HG03457 (cell line): ENCODE measurements around the gene SMIM35.

Experiments
- ATAC-seq: cut with Tn5 transposase; IDR thresholded peaks from one replicate; pipeline ENCODE4 v1.9.1; 2021; ENCODE audit warnings: moderate number of reproducible peaks; ENCODE audit not compliant: unreplicated experiment

The SMIM35 gene

DNA sequence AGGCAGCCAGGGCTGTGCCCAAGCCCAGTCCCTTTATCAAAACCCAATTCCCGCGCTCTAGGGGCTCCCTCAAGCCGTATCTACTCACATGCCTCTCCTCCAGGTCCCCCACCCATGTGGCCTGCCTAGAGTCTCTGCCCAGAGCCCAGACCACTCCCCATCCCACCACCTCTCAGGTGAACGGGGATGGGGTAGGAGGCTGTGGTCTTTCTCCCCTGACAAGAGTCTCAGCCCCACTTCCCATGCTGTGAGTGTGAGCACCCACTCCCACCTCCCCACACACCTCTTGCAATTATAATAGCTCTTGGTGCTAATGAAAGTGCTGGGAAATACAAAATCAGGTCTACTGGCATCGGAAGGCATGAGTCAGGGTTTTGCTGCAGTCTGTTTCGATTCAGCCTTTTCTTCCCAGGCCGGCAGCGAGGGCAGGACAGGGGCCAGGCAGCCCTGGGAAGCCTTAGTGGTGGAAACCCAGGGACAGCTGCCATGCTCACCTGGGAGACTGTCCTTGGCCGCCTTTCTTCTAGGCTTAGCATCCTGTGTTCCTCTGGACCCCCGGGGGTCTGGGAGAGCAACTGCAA lies 26.6 kb downstream of the SMIM35 start:
- no peak for ATAC-seq

DNA sequence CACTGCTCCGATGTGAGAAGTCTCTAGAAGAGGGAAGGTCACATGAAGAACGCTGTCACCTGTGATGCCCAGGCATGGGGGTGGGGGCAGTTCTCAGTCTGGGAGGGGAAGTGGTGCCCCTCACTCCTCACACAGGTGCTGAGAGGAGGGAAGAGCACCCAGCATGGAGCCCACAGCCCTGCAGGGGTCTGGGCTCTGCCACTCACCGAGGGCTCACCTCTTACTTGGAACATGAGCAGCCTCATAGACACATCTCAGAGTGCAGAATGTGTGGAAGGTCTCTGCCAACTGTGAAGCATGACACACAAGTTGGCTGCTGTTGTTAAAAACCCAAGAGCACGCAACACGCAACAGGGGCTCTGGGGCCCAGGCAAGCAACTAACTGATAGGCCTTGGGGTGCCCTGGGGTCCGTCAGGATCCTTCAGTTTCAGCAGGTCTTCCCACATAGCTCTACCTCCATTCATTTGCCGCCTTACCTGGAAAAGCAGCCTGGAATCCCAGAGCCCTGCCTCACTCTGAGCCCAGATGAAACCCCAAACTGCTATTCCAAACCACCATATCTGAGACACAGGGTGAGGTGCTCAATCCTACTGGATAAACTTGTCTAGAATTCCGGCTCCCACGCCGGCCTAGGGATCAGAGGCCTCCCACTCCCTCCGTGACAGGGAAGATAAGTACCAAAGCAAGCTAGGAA lies 27.4 kb downstream of the SMIM35 start:
- ATAC-seq, result no peak

DNA sequence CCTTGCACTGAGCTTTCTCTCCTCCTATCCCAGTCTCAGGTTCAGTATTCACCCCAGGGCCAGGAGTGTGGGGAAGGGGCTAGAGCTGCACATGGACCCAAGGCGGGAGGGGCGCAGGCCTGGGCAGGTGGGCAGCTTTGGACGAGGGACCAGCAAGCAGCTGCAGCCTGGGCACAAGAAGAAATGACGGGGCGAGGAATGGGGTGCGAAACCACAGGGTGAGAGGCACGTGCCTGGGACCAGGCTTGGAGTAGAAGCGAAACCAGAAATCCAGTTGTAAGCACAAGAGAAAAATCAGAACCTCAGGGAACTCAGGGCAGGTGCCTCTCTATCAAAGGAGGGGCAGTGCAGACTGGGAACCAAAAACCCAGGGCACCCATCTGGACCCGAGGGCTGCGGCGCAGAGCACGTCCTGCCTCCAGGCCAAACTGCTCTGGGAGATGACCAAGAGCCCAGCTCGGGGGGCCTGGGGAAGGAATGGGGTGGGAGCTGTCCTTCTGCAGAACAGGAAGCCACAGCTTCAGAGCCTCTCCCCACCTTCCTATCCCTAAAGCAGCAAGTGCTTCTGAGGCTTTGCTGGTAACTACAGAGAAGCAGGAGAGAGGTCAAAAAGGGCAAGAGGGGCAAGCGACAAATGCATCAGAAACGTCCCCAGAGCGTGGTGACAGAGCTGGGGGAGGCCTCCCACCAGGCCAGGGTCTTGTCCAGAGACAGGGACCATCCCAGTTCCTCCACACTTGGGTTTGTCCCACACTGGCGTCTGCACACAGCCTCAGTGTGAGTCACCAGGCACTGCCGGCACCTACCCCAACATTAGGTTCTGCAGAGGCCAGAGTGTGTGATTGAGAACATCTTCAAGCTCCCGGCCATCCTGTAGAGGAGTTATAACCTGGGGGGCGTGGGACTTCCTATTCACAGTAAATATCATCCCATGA lies 28.2 kb downstream of the SMIM35 start:
- ATAC-seq, result no peak

DNA sequence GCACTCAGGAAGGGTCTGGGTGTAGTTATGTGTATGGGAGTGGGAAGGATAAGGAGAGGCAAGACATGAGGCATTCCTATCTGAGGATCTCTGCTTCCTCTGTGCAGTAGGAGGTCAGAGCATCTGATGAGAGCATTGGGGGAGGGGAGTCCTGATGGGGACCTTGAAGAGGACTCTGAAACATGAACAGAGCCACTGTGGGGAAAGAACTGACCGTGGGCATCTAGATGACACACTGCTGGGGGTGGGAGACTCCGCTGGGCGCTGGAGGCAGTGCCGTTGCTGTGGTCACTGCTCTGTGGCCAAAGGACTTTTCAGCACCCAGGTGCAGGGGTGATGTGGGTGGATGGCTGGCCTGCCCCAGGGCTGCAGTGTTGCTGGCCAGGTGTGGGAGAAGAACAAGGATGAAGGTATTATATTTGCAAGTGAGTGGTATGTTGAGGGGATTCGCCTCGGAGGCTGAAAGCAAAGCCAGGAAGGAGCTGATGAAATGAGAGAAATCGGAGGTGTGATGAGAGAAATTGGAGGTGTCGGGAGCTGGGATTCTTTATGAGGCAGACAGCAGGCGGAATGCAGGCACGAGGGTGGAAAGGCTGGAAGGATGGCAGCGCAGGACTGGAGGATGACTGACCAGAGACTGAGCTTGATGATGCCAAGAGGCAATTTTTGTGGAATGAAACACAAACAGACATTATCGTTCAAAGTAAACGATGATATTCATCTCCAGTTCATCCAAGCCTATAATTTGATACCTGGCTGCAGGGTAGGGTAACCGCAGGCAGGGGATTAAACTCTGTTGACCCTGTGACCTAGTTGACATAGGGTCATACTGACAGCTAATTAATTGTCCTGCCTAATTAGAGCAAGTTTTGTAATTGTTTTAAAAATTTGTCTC lies 29.3 kb downstream of the SMIM35 start:
- no peak for ATAC-seq

DNA sequence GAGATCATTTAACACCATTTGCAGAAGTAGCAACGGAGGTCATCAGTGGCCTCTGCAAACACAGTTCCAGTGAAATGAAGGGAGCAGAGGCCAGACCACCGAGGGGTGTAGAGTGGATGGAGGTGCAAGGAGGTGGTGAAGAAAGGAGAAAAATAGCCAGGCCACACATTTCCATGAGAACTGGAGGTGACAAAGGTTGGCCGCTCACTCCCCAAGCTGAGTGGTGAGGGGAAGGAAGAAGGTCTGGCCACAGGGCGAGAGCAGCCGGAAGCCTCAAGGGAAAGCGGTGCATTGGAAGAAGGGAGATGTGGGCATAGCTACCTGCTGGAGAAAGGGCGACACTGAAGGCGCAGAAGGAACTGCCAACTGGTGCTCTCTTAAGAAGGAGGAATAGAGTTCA lies 30.0 kb downstream of the SMIM35 start:
- no peak for ATAC-seq

DNA sequence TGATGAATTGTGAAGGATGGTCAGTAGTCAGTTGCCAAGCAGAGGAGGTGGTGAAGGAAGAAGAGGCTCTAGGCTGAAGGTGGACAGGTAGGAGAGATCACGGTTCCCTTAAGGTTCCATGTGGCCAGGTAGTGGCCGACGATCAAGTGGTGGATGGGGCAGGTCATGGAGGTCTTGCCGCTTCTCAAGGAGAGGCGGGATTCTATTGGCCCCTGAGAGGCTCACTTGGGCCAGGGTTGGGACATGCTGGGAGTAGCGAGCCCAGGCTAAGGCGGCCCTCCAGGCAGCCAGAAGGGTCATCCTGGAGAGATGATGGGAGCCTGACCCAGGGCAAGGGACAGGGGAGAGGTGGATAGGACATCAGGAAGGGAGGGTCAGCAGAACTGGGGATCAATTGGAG lies 30.8 kb downstream of the SMIM35 start:
- ATAC-seq, result no peak

DNA sequence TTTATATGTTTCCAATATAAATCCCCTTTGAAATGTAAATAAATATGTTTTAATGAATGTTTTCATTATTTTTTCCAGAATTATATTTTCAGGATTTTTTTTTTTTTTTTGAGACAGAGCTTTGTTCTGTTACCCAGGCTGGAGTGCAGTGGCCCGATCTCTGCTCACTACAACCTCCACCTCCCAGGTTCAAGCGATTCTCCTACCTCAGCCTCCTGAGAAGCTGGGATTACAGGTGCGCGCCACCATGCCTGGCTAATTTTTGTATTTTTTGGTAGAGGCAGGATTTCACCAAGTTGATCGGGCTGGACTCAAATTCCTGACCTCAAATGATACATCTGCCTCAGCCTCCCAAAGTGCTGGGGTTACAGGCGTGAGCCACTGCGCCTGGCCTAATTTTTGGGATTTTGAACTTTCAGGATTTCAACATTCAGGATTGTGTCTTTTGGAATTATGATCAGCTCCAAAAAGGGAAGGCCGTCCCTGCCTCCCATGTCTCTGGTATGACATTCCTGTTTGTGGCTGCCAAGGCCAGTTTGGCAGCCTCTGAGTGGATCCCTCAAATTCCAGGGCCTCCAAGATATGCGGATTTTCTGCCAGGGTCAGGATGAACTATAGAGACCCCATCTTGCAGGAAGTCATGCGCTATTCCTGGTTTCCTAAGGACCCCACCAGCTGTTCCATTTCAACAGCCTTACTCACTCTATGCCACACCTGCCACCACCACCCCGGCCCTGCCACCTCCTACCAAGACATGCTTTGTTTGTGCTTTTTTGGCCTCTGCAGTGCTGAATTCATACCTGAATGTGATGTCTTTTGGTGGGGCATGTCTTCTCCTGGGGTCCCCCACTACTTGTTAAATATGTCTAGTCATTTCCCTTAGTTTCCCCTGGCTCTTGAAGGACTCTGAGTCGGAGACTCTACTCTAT lies 31.8 kb downstream of the SMIM35 start:
- ATAC-seq, result no peak

DNA sequence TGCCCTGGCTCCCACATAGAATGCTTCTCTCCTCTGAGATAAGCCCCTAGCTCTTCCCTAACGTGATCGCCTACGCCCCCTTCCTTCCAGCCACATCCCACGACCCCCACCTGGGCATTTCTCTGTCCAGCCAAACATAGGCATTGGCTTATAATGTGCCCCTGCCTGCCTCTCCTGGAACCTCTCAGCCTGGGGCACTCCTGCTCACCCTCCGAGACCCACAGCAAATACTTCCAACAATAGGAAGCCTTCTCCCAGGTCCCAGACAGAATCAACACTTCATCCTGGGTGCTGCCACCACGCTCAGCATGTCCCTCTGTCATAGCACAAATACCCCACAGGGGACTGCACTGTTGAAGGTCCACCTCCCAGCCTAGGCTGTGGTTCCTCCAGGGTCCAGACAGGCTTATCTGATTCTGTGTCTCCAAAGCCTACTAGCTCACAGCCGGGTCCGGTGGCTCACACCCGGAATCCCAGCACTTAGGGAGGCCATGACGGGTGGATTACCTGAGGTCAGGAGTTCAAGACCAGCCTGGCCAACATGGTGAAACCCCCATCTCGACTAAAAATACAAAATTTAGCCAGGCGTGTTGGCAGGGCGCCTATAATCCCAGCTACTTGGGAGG lies 34.1 kb downstream of the SMIM35 start:
- no peak for ATAC-seq

DNA sequence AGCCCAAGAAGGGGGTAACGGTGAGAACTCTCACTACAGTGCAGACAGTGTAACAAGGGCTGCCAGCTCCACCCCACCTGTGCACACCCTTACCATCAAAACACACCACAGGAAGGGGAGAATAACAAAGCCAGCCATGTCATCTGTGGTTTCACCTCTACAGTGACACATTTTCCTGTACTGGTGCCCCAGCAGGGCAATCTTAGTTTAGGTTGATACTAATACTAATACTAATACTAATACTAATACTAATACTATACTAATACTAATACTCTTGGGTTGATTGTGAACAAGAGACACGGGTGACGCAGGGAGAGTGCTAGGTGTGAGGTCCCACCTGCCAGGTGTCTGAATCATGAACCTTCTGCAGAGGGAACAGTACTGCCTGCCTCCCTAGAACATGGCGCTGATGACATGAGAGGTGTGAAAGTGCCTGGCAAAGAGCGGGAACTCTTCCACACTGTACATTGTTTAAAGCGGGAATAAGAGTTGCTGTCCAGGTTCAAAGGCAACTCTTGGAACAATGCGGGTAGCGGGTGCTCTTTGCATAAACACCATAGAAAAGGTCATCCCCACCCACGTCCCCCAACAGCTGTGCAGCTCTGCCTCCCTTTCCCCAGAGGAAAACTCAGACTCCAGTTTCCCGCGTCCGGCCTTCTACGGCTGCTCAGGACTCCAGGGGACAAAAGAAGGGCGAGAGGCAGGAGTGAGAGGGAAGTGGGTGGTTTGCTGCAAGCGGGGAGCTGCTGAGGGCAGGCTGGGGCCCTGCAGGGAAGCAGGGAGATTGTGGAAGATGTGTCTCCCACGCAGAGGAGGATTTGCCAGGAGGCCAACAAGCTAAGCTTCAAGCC lies 34.9 kb downstream of the SMIM35 start:
- no peak for ATAC-seq

DNA sequence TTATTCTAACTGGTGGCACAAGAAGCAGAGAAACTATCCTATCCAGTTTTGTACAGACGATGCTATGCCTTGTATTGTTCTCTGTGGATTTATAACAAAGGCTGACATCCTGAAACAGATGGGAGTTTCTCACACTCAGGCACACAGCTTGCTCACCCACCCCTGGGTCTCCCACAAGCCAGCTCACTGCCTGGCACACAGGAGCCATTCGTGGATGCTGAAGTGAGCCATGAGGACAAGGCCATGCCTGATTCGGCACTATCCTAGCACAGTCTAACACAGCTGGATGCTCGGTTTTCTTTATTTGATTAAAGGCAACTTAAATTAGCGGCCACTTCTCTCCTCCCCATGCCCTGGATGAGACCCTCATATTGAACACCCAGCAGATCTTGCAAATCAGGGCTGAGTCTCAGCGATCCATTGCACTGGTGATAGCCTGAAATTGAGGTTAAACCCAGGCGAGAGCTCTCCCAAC lies 35.6 kb downstream of the SMIM35 start:
- ATAC-seq, result no peak

DNA sequence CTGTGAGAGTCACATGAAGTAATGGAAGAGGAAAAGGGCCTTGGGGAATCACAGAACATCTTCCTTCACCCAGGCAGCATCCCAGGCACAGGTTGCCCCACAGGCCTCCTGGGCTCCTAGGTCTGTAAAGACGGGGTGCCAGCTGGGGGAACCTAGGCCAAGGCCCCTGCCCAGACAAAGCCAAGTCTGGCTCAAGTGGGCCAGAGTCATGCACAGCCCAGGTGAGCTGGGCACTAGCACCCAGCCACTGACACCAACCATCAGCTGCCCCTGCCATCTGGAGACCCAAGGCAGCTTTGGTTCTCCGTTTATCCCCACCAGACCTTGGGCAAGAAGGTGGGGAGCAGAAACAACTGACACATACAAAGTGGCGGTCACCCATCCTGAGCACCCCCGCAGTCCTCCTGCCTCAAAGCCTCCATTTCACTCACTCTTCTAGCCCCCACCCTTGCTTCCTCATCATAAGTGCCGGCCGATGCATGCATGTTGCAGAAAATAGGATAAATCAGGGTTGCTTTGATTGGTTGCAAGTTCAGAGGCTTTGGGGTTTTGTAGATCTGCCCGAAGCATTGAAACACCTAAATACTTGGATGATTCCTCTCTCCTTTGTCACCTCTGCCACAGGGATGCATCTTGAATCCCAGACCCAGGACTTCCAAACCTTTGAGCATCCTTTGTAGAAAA lies 36.4 kb downstream of the SMIM35 start:
- ATAC-seq, result no peak

DNA sequence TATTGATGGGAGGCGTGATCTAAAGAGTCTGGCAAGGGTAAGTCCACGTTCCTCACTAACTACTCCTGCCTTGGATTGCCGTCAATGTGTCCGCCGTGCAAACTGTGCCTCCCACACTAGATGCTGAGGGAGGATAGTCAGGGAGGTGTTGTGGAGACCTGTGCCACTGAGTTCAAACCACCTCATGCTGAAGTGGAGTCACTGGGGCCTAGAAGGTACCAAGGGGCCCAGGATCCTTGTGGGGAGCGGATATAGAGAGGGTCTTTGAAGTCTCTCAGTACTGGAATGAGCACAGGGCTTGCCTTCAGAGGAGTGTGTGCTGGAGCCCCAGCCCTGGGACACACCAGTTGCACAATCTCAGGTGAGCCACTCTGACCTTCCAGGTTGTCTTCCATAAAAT lies 37.0 kb downstream of the SMIM35 start:
- ATAC-seq, result no peak

DNA sequence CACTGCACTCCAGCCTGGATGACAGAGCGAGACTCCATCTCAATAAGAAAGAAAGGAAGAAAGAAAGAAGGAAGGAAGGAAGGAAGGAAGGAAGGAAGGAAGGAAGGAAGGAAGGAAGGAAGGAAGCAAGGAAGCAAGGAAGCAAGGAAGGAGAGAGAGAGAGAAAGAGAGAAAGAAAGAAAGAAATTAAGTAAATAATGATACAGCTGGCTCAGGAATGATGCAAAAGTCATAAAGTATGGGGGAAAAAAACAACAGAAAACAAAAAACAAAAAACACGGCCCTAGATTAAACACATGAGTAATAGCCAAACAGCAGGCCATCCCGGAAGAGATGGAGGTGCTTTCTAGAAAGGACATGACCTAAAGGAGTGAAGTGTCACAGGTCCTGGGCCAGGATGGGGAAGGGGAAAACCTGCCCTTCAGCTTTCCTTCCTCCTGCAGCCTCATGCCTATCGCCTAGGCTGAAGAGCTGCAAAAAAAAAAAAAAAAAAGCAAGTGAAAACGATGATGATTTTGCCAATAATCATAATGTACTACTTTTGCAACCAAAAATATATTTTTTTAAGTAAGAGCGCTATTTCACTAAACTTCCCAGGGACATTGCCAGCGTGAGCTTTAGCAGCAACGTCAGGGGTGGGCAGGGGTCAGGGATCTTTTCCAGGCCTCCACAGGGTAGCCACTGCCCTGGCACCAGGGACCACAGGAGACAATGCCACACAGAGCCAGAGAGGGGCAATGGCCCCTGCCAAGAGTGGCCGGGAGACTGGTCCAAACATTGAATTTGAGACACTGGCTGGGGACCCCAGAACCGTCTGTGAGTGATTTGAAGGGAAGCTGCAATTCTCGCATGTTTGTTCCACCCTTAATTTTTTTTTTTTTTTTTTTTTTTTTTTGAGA lies 38.0 kb downstream of the SMIM35 start:
- no peak for ATAC-seq

DNA sequence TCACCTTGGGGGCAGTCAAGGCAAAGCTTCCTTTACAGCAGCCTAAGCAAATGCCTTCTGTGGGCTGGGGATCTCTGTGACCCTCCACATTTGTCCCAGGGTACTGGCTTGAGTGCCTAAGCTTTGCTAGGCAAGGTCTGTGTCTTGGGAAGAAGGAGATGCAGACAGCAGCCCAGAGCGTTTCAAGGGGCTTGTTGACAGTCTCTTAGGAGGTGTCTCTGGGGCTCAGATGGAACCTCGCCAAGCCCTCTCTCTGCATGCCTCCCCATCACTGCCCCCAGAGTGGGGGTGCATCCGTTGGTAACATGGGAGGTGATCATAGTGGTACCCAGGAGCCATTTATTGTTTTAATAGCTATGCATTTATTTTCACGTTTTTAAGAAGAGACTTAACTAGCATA lies 39.0 kb downstream of the SMIM35 start:
- no peak for ATAC-seq

DNA sequence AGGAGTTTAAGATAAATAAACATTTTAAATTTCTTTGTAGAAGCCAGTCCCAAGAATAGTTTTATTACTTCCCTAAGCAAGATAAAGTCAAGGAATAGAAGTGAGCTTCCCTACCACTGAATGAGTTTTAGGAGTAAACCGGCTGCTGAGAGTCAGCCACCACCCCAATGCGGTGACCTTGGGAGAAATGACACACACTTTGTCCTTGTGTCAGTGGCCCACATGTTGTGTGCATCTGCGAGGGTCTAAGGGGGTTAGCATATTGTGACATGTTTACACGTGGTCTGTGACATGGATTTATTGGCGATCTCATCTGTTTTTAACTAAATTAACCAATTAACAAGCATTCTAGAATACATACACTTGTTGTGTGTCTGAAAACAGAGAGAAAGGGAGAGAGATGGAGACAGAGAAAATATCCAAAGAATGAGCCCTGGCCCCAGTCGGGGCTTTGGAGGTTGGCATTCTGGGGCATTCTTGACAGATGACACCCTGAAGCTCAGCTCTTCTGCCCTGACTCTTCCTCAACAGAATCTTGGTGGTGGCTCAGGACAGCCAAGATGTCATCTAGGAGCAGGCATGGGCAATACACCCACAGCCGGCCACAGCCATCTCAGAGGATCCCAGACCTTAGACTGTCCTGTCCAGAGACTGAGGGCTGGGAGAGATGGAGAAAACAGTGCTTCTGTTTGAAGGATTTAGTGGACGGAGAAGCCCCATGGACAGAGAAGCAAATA lies 39.6 kb downstream of the SMIM35 start:
- ATAC-seq, result no peak
